H9 (cell line): ENCODE results near the gene P2RX5. TPM values are rescaled to one million over a fixed set of nuclear protein-coding genes. Genes with fewer than 3 reads are reported as not detected.

Source experiments
- DNase-seq: peaks from one replicate; pipeline ENCODE4 v3.0.0-alpha.2; 2017
- H2AFZ ChIP-seq: one replicate; pipeline ENCODE4 v1.6.1; 2013; ENCODE audit warnings: mild to moderate bottlenecking, low read length, control low read depth, moderate library complexity
- H2AK5ac ChIP-seq: 2 replicates; pipeline ENCODE4 v1.6.1; 2013; ENCODE audit warnings: low read length, control low read depth, mixed read lengths; ENCODE audit not compliant: insufficient read length
- H2BK120ac ChIP-seq: one replicate; pipeline ENCODE4 v1.6.1; 2013; ENCODE audit warnings: low read depth, mild to moderate bottlenecking, low read length, control low read depth, inconsistent platforms; ENCODE audit not compliant: poor library complexity, severe bottlenecking
- H2BK12ac ChIP-seq: 2 replicates; pipeline ENCODE4 v1.6.1; 2013; ENCODE audit warnings: low read length, control low read depth, mixed read lengths, low read depth; ENCODE audit not compliant: insufficient read length
- H2BK15ac ChIP-seq: 2 replicates; pipeline ENCODE4 v1.6.1; 2013; ENCODE audit warnings: low read depth, low read length, control low read depth
- H2BK20ac ChIP-seq: one replicate; pipeline ENCODE4 v1.6.1; 2013; ENCODE audit warnings: low read depth, mild to moderate bottlenecking, low read length, control low read depth, inconsistent platforms; ENCODE audit not compliant: poor library complexity, severe bottlenecking
- H2BK5ac ChIP-seq: 2 replicates; pipeline ENCODE4 v1.6.1; 2013; ENCODE audit warnings: low read length, control low read depth, mixed read lengths; ENCODE audit not compliant: insufficient read length
- H3K14ac ChIP-seq: 2 replicates; pipeline ENCODE4 v1.6.1; 2013; ENCODE audit warnings: low read length, control low read depth; ENCODE audit not compliant: insufficient read depth
- H3K18ac ChIP-seq: 2 replicates; pipeline ENCODE4 v1.6.1; 2013; ENCODE audit warnings: low read depth, mild to moderate bottlenecking, mixed read lengths, low read length, control low read depth; ENCODE audit not compliant: insufficient read length
- H3K23ac ChIP-seq: 2 replicates; pipeline ENCODE4 v1.6.1; 2013; ENCODE audit warnings: low read length, control low read depth, mixed read lengths, low read depth; ENCODE audit not compliant: insufficient read length
- H3K23me2 ChIP-seq: 2 replicates; pipeline ENCODE4 v1.6.1; 2013; ENCODE audit warnings: low read depth, mild to moderate bottlenecking, mixed read lengths, low read length, control low read depth; ENCODE audit not compliant: insufficient read length, poor library complexity, severe bottlenecking
- H3K27ac ChIP-seq: 2 replicates; pipeline ENCODE4 v1.5.1; 2013; ENCODE audit warnings: low read length, control low read depth, mixed read lengths, low read depth; ENCODE audit not compliant: insufficient read length
- H3K27me3 ChIP-seq: 2 replicates; pipeline ENCODE4 v1.6.1; 2013; ENCODE audit warnings: low read length, control low read depth, inconsistent platforms; ENCODE audit not compliant: insufficient read depth
- H3K4ac ChIP-seq: 2 replicates; pipeline ENCODE4 v1.6.1; 2013; ENCODE audit warnings: low read depth, mild to moderate bottlenecking, control low read depth, inconsistent platforms, low read length, moderate library complexity
- H3K4me1 ChIP-seq: 2 replicates; pipeline ENCODE4 v1.6.1; 2013; ENCODE audit warnings: low read length, control low read depth, inconsistent platforms; ENCODE audit not compliant: insufficient read depth
- H3K4me2 ChIP-seq: 2 replicates; pipeline ENCODE4 v1.6.1; 2013; ENCODE audit warnings: low read length, control low read depth, mixed read lengths; ENCODE audit not compliant: insufficient read length, insufficient read depth
- H3K56ac ChIP-seq: 2 replicates; pipeline ENCODE4 v1.6.1; 2013; ENCODE audit warnings: low read depth, mild to moderate bottlenecking, mixed read lengths, low read length, control low read depth; ENCODE audit not compliant: insufficient read length
- H3K79me1 ChIP-seq: 2 replicates; pipeline ENCODE4 v1.6.1; 2013; ENCODE audit warnings: low read depth, mild to moderate bottlenecking, moderate library complexity, low read length, control low read depth, inconsistent platforms; ENCODE audit not compliant: insufficient read depth, poor library complexity, severe bottlenecking
- H3K79me2 ChIP-seq: 2 replicates; pipeline ENCODE4 v1.6.1; 2013; ENCODE audit warnings: low read length, control low read depth, inconsistent platforms; ENCODE audit not compliant: insufficient read depth
- H3K9ac ChIP-seq: 2 replicates; pipeline ENCODE4 v1.6.1; 2013; ENCODE audit warnings: low read length, control low read depth, mixed read lengths; ENCODE audit not compliant: insufficient read length; ENCODE audit errors: extremely low read depth
- H3K9me3 ChIP-seq: one replicate; pipeline ENCODE4 v1.6.1; 2013; ENCODE audit warnings: low read depth, low read length, inconsistent platforms; ENCODE audit not compliant: control insufficient read depth
- H3T11ph ChIP-seq: one replicate; pipeline ENCODE4 v1.6.1; 2013; ENCODE audit warnings: mild to moderate bottlenecking, low read length, control low read depth, inconsistent platforms
- H4K20me1 ChIP-seq: one replicate; pipeline ENCODE4 v1.6.1; 2013; ENCODE audit not compliant: control insufficient read depth, insufficient read length, insufficient read depth
- H4K5ac ChIP-seq: 2 replicates; pipeline ENCODE4 v1.6.1; 2013; ENCODE audit warnings: low read depth, mild to moderate bottlenecking, mixed read lengths, low read length, control low read depth; ENCODE audit not compliant: insufficient read length
- H4K8ac ChIP-seq: replicated peaks from 2 replicates; pipeline ENCODE4 v1.6.1; 2013; ENCODE audit warnings: low read length, control low read depth, mixed read lengths, low read depth; ENCODE audit not compliant: insufficient read length
- H4K91ac ChIP-seq: 2 replicates; pipeline ENCODE4 v1.6.1; 2013; ENCODE audit warnings: low read depth, mild to moderate bottlenecking, moderate library complexity, mixed read lengths, low read length, control low read depth; ENCODE audit not compliant: insufficient read length
- H3K27ac Mint-ChIP-seq, 3 experiments: 2 replicates in 2 of 3; 3 replicates in 1 of 3; pipeline ENCODE4 v1.8.0; 2020 to 2021; ENCODE audit warnings: mixed read lengths in 3 of 3, mild to moderate bottlenecking in 1 of 3, moderate library complexity in 1 of 3
- H3K27me3 Mint-ChIP-seq: 2 replicates; pipeline ENCODE4 v1.8.0; 2021; ENCODE audit warnings: low read depth, mild to moderate bottlenecking, moderate library complexity, mixed read lengths
- H3K36me3 Mint-ChIP-seq, 3 experiments: 2 replicates in 2 of 3; 3 replicates in 1 of 3; pipeline ENCODE4 v1.8.0; 2020 to 2021; ENCODE audit warnings: low read depth in 3 of 3, mixed read lengths in 3 of 3; ENCODE audit not compliant: insufficient read depth in 1 of 3
- H3K4me1 Mint-ChIP-seq, 2 experiments: 2 replicates each; pipeline ENCODE4 v1.8.0; 2020; ENCODE audit warnings: mixed read lengths in 2 of 2
- H3K4me3 Mint-ChIP-seq, 2 experiments: 2 replicates in 1 of 2; 3 replicates in 1 of 2; pipeline ENCODE4 v1.8.0; 2020 to 2021; ENCODE audit warnings: mild to moderate bottlenecking in 2 of 2, mixed read lengths in 2 of 2, moderate library complexity in 1 of 2
- H3K9me3 Mint-ChIP-seq, 2 experiments: 2 replicates in 1 of 2; 3 replicates in 1 of 2; pipeline ENCODE4 v1.8.0; 2020; ENCODE audit warnings: mild to moderate bottlenecking in 2 of 2, mixed read lengths in 2 of 2, moderate library complexity in 1 of 2
- CTCF ChIP-seq: fragments of 200-600 bp; sonication (generic); conservative IDR thresholded peaks from 3 replicates; pipeline ENCODE4 v1.8.0; 2021; ENCODE audit warnings: antibody characterized with exemption, mild to moderate bottlenecking
- WGBS: extraction: QIAGEN DNeasy Blood & Tissue Kit; methylation state at CpG from one replicate; pipeline ENCODE4 v1.1.7; 2013; ENCODE audit warnings: missing lambda C conversion rate, low lambda C conversion rate, mixed read lengths; ENCODE audit not compliant: insufficient read length; ENCODE audit errors: extremely low coverage; 5-methylcytosine and 5-hydroxymethylcytosine counted together
- total RNA-seq: library from RNA; stranded (reverse); gene quantifications from 2 replicates; pipeline ENCODE4 v1.2.1, GENCODE V29; 2021

Gene P2RX5
- total RNA-seq, 1 experiment from 2014 or later: 4.7 TPM

GRCh38 chr17:3690094-3690715 is 5.8 kb downstream of the P2RX5 start:
- Histone ChIP-seq H3K23me2 (no peaks in the 10 kb centered on the region), H2BK12ac (no peak overlapping the region), H2BK20ac (no peak overlapping the region), H3K18ac (no peak overlapping the region), H3T11ph (no peak overlapping the region), H3K27me3 (no peaks in the 10 kb centered on the region), H4K8ac (no peak overlapping the region), H3K14ac (no peak overlapping the region), H4K5ac (no peak overlapping the region), H4K91ac (no peak overlapping the region), H2AK5ac (no peak overlapping the region), H4K20me1 (peaks cover 3% of the 10 kb centered on the region), H3K4ac (no peak overlapping the region), H3K79me1 (no peaks in the 10 kb centered on the region), H2BK15ac (no peak overlapping the region), H2BK5ac (no peak overlapping the region), H3K4me2 (no peak overlapping the region), H3K9me3 (no peaks in the 10 kb centered on the region), H3K56ac (no peak overlapping the region), H3K27ac (no peak overlapping the region), H2AFZ (no peak overlapping the region), H3K9ac (no peak overlapping the region), H2BK120ac (no peak overlapping the region), H3K23ac (no peak overlapping the region), H3K79me2 (no peaks in the 10 kb centered on the region), H3K4me1 (no peaks in the 10 kb centered on the region)
- peaks cover 12% of the 10 kb centered on the region for H3K27me3 Mint-ChIP-seq
- H3K36me3 Mint-ChIP-seq: peaks cover 0 to 4% (median 0%) of the 10 kb centered on the region in 3 experiments; a peak in 1 of 7 replicates
- TF ChIP-seq CTCF: no peak
- no peaks in the 10 kb centered on the region; a peak in 2 of 5 replicates for H3K9me3 Mint-ChIP-seq
- peaks cover 5 to 23% of the 10 kb centered on the region in 2 experiments for H3K4me1 Mint-ChIP-seq
- no peak for DNase-seq
- H3K4me3 Mint-ChIP-seq: no peak overlapping the region
- no CpG with 5 or more reads among the region's 22 CpGs for WGBS
- no peak overlapping the region for H3K27ac Mint-ChIP-seq
